ENCODE data around the gene AMN.

Gene AMN

DNA sequence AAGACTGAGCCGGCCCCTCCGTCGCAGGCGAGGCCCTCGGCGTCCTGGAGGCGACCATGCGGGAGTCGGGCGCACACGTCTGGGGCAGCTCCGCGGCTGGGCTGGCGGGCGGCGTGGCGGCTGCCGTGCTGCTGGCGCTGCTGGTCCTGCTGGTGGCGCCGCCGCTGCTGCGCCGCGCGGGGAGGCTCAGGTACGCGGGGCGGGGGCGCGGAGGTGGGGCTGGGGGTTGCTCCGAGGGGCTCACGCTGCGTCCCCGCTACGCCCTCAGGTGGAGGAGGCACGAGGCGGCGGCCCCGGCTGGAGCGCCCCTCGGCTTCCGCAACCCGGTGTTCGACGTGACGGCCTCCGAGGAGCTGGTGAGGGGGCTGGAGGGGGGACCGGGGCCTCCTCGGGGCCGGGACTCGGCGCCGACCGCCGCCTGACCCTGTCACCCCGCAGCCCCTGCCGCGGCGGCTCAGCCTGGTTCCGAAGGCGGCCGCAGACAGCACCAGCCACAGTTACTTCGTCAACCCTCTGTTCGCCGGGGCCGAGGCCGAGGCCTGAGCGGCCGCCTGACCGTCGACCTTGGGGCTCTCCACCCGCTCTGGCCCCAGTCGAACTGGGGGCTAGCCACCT, 7.8 kb downstream of the AMN start:
- DNase-seq, result no peak

DNA sequence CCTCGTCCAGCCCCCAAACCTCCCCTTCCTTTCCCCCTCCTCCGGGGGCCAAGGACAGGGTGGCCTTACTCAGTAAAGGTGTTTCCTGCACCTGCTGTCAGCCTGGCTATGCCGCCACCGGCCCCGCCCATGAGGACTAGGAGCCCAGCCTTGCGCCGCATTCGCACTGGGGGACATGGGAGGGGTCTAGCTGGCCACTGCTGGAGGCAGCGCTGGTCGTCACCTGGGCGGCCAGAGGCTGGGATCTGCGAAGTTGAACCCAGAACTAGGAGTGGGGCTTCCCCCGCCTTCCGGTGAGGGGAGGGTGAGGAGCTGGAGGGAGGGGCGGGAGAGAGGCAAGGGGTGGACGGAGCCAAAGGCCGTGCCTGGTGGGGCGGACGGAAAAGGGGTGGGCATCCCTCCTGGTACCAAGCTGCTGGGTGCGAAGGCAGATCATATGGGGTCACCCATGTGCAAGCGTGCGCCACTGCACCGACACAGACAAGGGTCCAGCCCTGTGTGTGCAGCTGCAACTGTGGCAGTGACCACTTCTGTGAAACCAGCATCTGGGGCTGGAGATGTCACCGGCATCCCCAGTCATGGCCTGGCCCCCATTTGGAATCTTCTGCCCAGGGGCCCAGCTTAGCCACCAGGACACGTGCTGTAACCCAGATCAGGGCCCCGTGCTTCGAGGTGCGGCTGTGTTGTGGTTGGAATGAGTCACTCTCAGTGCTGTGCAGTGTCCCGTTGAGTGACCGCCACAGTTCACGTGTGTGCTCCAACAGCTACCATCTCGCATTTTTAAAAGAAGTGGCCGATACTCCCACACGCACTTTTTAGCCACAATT, 8.5 kb downstream of the AMN start:
- no peak for DNase-seq

DNA sequence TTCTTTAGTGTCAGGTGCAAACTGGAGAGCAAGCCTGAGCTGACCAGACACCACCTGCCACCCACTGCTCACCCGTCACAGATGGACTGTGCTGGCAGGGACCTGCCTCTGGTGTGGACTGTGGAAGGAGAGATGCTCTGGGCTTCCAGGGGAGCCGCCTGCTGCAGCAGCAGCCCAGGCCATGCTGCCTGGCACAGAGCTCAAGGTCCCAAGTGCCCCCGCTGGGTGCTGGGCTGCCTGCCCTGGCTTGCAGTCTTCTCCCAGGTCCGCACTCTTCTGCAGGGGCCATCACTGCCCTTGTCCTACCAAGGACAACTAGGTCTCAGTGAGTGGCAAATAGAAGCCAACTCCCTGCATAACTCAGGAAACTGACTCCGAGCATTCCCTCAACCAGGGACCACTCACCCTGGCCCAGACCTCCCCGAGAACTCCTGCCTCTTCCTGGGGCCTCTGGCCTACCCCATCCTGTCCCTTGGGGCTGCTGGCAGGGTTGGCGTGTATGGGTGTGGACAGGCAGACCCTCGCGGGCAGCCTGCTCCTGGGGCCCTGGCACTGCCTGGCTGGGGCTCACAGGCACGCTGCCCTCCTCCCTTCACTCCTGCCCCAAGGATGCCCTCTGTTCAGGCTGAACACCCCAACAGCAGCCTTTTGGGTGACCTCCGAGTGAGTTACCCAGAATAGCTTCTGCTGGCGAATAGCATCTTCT, 9.3 kb downstream of the AMN start:
- DNase-seq, result no peak

DNA sequence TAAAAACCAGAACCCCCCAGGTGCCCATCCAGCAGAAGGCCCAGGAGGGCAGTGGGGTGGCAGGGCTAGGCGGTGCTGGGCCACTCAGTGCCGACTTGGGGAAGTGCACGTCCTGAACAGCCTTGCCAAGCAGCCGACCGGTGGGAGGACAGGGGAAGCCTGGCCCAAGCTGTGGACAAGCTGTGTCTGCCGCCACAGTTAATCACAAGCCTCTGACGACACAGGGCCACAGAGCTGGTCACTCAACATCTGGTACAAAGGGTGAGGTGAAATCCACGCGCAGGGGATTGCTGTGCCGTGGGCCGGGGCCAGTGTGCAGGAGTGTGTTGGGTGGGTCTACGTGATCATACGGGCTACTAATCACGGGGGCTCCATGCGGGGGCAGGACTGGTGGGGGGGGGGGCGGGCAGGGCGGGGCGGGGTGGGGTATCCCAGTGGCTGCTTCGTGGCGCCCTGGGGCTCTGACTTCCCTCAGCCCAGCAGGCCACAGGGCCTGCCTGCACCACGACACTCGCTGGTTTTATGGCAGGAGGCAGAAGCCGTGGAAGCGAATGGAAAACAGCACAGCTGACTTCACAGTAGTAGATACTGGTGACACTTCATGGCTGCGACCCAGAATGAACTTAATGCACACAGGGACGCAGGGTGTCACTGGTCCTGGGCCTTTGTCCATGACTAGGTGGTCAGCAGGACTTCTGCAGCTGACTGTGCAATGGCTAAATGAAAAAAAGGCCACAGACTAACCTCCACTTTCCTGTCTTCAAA, 10.2 kb downstream of the AMN start:
- no peak for DNase-seq

DNA sequence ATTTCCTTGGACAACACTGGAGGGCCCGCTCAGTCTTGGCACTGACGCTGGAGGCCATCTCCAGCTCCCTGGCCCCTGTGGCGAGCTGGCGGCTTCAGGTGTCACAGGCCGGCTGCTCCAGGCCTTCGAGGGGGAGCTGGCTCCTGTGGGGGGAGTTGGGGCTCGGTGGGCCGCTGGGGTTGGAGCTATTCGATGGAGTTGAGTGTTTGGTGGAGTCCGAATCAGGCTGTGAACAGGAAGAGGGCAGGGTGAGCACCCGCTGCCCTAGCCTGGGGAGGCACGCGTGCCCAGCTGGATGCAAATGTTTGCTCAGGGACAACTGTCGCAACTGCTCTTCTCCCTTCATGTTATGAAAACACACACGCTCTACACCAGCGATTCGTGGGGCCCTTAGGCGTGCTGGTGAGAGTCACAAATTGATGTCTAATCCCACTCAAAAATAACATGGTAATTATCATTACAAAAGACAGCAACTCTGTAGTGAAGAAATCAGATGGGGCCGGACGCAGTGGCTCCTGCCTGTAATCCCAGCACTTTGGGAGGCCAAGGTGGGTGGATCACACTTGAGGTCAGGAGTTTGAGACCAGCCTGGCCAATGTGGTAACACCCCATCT, 11.3 kb downstream of the AMN start:
- DNase-seq, result no peak

DNA sequence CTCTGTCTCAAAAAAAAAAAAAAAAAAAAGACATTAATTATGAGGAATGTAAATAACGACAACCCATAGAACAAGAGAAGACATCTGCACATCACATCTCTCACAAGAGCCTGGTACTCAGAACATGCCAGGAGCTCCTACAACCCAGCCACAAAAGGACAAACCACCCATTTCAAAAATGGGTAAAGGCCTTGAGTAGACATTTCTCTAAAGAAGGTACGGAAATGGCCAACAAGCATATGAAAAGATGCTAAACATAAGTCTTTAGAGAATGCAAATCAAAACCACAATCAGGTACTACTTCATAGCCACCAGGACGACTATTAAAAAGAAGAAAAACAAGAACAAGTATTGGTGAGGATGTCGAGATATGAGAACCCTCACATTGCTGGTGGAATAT, 13.3 kb downstream of the AMN start:
- no peak for DNase-seq

DNA sequence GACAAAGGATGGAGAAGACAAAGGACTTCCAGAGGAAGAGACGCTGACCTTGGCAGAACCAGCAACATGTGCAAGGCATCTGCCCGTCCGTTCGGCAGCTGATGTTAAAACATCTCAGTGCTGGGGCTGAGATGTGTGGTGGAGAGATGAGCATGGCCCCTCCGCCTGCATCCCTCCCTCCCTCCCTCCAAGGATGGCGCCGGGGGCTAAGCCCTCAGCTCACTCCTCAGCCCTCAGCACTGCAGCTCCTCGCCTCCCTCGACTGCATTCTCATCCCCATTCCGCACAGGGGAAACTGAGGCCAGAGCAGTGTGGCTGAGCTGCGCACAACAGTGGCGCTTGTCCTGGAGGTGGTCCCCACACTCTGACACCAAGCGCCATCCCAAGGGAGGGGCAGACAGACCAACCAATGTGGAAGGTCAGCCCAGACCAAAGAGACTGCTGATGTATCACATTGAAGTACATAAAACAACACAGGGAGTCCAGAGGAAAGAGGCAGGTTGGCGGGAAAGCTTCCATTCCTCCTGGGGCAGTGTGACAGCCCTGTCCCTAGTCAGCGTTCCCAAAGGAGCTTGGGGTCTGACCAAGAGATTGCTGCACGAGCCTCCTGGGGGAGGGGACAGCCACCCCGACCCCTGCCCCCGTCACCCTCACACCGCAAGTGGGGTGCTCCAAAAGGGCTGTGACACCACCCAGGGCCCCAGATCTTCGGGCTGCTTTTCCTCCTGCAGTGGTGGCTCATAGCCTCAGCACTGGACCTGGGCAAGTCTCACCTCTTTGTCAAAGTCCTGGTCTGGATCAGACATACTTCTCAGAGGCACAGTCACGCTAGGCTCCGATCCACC, 15.1 kb downstream of the AMN start:
- no peak for DNase-seq

DNA sequence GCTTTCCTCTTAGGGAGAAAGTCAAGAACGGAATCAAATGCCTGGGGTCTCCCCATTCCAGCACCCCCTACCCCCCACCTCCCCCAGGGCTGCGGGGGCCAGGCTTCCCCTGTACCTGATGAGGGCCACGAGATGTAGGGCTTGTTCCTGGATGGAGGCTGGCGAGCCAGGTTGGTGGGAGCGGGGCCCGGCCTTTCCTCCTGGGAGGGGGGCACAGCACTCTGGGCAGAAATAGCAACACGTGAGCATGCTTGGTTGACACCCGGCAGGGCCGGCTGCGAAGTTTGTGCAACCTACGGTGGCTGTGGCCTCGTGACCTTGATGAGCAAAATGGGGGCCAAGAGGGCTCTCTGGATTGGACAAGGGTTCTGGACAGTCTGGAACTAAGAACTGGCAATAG, 15.7 kb downstream of the AMN start:
- no peak for DNase-seq

DNA sequence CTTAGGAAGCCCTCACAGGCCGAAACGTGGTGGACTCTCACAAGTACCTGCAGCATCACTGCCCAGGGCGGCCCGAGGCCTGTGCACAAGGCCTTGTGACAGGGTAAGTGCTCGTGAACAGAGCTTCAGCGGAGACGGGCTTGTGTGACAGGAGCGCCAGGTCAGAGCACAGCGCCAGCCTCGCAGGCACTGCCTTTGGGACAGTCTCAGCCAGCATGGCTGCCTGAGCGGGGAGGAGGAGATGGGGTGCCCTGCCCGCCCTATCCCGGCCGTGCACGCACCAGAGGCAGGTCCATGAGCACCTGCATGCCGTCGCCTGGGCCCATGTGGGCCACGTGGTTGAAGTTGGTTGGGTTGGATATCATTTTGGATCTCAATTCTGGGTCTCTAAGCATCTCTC, 16.9 kb downstream of the AMN start:
- DNase-seq, result no peak

DNA sequence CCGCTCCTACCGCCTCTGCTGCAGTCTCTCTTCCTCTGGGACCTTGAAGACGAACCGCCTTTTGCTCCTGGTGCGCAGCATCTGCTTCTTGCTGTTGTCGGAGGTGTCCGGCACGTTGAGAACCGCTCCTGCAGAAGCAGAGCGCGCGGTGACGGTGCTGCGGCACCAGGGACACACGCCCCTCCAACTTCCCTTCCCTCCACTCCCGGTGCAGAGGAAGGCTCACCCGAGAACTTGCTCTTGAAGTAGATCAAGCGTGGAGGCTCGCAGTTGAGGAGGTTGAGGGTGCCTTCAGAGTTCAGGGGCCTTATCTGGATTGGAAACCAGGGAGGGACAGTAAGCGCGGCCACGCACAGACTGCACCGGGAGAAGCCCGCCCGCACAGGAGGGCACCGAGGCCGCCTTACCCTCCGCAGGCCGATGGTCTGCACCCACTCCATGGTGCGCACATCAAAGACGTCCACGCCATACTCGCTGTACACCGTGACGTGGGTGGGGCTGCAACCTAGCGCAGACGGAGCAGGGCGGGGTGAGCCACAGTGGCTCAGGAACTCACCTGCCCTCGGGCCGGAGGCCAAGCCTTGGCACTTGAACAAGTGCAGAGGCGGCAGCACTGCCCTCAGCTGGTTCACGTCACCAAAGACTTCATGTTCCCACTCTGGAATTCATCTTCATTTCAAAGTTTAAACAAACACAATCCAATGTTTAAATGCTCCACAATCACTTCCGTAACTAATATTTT, 17.5 kb downstream of the AMN start:
- no peak for DNase-seq

DNA sequence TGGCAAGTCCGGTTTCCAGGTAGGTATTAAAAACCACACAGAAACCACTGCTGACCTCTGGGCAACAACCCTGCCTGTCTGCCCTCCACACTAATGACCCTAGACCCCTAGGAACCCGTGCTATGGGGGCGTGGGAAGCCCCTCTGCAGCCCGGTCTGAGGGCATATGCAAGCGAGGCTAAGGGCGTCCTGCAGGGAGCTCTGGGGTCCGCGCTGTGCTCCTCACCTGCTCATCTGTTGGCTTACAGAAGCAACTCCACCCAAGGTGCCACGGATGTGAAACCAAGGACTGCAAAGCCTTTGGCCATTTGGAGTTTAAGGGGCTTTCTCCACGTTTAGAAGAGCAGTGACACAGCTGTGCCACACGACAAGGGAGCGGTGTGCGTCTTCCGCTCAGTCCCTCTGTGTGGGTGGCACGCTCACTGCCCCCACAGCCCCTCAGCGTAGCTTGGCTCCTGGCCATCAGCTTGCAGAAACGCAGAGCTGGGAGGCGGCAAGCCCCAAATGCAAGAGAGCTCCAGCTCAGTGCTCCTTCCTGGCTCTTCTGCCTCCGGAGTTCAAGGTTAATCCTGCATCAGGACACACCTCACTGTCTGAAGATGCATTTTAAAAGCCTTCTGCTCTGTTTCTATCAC, 18.4 kb downstream of the AMN start:
- no peak for DNase-seq

DNA sequence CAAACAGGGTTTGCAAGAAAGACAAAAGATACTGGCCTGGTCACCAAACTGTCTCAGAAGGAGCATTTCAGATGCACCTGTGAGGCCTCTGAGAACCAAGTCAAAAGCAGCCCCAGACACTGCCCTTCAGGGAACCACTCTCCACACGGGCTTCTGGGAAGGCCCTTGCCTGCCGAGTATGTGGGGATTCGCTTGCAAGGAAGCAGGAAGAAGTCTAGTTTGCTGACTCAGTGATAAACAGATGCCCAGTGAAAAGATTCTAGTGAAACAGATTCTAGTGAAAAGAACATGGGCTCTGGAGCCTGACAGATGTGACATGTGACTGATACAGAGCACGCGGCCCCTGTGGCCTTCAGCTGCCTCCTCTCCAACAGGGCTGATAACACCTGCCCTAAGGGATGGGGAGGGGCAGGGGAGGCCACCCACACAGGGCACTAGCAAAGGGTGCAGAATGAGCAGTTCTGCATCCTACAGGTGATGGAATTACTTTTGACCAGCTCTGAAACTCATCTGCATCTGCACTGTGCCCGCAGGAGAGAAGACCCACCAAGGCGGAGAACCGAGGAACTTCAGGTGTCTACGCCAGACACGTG, 19.1 kb downstream of the AMN start:
- DNase-seq, result no peak

DNA sequence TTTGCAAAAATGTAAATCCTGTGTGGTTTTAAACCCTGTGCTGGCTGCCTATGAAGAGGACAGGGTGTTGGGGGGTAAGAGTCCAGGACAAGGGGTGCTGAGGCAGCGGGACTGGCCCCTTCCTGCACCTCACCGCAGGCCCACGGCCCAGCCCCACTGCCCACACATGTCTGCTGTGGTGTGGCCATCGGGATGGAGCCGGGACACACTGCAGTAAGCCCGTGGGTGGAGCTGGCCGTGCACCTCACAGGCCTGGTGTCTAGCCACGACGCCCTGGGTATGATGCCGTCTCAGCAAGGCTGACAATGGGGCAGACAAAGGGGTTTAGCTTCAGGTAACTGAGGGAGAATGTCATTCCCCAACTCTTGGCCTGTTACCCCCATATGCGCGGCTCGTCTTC, 19.6 kb downstream of the AMN start:
- no peak for DNase-seq

DNA sequence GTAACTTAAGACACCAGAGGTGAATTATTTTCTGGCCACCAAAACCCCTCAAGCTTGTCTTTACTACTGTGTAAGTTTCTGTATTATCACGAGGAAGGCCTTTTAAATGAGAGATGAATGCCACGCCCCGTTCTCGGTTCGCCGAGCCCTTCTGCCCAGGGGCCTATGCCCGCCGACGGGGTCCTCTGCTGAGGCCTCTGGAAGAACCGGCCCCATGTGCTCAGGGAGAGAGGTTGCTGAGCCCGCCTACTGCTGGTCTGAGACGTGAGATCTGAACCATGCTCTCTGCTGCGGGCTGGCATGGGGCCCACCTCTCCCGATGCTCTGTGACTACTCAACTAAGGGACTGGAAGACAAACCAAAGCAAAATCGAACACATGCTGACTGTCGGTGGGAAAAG, 21.0 kb downstream of the AMN start:
- no peak for DNase-seq

DNA sequence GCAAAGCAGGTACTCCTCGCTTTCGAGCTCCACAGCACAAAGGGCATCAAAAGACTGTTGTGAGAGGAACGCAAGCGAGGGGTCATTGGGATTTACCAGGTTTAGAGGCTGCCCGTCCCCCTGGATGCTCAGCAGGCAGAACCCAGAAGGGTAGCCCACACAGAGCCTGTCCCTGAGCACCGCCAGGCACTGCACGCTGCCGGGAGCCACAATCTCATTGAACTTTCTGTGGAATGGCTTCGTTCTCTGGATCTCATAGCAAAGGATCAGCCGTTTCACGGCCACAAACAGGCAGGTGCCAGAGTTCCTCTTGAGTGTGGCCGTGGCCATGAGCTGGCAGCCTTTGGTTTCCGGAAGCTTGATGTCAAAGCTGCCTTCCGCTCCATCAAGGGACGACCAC, 21.5 kb downstream of the AMN start:
- no peak for DNase-seq

DNA sequence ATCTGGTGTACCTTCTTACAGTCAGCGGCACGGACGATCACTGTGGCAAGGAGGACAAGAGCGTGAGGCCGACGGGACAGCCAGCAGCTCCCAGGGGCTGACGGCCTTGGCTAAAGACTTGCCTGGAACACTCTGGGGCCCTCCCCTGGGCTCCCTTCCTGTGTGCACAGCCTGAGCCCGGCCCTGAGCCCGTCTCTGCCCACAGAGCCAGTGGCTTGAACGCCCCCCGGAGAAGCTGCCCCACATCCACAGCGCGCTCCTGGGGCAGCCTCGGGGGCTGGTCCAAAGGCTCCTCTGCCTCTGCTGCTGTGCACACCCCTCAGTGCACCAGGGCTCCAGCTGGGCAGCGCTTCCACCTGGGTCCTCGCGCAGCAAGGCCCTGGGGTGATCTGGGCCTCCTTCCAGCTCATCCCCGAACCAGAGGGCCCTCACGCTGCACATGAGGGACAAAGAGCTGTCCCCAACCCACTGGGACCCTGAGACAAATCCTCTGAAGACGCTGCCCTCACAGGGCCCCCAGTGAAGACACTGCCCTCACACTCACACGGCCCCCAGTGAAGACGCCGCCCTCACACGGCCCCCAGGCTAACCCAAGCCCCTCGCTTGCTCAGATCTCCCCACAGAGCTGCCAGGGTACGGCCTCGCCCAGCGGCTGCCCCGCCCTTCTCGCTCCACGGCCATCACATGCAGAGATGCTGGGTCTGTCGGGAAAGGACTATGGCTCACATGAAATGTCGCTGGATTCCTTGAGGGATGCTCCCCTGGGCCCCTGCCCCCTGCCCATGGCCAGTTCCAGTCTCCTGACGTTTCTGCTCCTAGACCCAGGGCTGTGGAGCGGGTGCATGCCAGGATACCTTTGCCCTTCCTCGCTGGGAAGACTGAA, 22.2 kb downstream of the AMN start:
- DNase-seq, result no peak

DNA sequence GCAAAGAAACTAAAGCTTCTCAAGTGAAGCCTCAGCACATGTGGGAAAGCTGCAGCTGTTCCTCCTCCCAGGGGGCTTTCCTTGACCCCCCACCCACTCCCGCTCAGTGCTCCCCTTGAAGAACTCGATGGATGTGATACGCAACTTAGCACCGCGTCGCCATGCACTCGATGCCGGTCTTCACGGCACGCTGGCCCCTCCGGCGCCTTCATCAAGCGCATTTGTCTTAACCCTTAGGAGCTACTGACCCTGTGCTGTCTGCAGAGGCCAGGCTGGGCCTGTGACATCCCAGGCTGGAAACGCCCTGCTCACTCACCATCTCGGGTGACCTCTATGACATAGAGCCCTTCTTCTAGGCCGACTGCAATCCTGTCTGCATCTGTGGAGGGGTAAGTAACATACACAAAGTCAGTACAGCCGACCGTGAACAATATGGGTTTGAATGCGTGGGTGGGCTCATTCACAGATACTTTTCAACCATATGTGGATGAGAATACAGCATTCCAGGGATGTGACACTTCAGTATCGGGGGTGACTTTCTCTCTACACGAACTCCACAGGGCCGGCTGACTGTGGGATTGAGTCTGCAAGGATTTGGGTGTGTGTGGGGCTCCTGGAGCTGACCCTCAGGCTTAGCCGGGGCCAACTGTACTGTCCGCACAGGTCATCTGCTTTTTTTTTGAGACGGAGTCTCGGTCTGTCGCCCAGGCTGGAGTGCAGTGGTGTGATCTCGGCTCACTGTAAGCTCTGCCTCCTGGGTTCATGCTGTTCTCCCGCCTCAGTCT, 23.1 kb downstream of the AMN start:
- no peak for DNase-seq

DNA sequence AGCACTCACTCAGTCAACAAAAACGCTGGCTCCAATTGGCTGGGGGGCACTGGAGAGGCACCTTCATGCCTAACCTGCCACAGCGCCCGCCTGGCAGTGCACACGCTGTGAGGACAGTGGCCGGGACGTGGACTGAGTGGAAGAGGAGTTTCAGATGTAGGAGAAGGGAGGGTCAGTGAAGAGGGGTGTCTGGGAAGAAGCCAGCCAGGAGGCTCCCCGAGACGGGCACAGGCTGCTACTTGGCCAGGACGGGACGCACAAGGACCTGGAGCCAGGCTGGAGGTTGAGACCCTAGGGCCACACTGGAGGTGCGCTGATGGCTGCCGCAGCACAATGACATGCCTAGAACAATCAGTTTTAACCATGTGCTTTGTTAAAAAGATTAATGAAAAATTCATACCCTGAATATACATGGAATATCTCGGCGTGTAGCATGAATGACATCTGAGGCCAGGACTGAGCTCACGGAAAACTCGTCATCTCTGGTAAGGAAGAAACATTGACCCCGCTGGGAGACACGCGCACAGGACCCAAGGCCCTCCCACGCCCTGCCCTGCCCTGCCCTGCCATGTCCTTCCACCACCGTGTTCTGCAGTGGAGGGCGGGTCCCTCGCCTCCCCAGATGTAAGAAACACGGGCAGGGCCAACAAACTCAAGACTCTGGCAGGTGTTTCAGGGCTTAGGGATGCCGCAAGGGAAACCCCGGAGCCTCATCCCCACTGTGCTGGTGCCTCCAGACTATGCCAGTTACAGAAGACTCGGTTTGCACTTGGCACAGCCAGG, 25.0 kb downstream of the AMN start:
- DNase-seq, result no peak
